Activated naive CD8-positive, alpha-beta T cell treated with anti-CD3 and anti-CD28 coated beads, Interleukin-2, amount 50 U/mL, for 24 hours (primary cell): ENCODE data around the gene GNG11.
A peak's percentile ranks its signal among the peaks of the same experiment; 100 is the strongest.

Source experiments
- ATAC-seq: fragments of 150-1000 bp; cut with Tn5 transposase; one replicate; pipeline ENCODE4 v1.10.0; 2021
- DNase-seq: peaks from one replicate; pipeline ENCODE4 v3.0.0; 2021
- H3K27ac Mint-ChIP-seq: one replicate; pipeline ENCODE4 v1.8.0; 2021; ENCODE audit warnings: mild to moderate bottlenecking, mixed read lengths
- H3K27me3 Mint-ChIP-seq: one replicate; pipeline ENCODE4 v1.8.0; 2021; ENCODE audit warnings: mixed read lengths
- H3K36me3 Mint-ChIP-seq: one replicate; pipeline ENCODE4 v1.8.0; 2021; ENCODE audit warnings: low read depth, mixed read lengths
- H3K4me1 Mint-ChIP-seq: one replicate; pipeline ENCODE4 v1.8.0; 2021; ENCODE audit warnings: mixed read lengths
- H3K4me3 Mint-ChIP-seq: one replicate; pipeline ENCODE4 v1.8.0; 2021; ENCODE audit warnings: mild to moderate bottlenecking, moderate library complexity, mixed read lengths
- H3K9me3 Mint-ChIP-seq: one replicate; pipeline ENCODE4 v1.8.0; 2021; ENCODE audit warnings: mixed read lengths

GNG11 gene

GRCh38 chr7:93921607-93922566, at the start of gene GNG11:
GNG11 (plus strand) TSS chr7:93921735; CDS start chr7:93922138, 403 bp downstream.
- Mint-ChIP-seq H3K27ac (no peak within 1 kb of the TSS), H3K27me3 (peaks cover 43% of the 10 kb centered on the region), H3K9me3 (no peaks in the 10 kb centered on the region), H3K4me3 (peak within 1 kb of the TSS; percentile 59), H3K4me1 (peaks cover 4% of the 10 kb centered on the region), H3K36me3 (no peaks in the 10 kb centered on the region)
- ATAC-seq = peak; percentile 86
- peak; percentile 49 for DNase-seq

GRCh38 chr7:93873998-93874574, 47.4 kb upstream of the GNG11 start:
- Mint-ChIP-seq H3K36me3 (no peaks in the 10 kb centered on the region), H3K4me3 (no peak overlapping the region), H3K9me3 (peaks cover 4% of the 10 kb centered on the region), H3K27ac (no peak overlapping the region), H3K4me1 (no peaks in the 10 kb centered on the region), H3K27me3 (peaks cover 2% of the 10 kb centered on the region)
- DNase-seq = no peak
- ATAC-seq = no peak

- no peak overlapping the region for H3K27ac Mint-ChIP-seq
- H3K4me1 Mint-ChIP-seq = no peaks in the 10 kb centered on the region
- no peak for DNase-seq
- H3K9me3 Mint-ChIP-seq = peaks cover 9% of the 10 kb centered on the region
- no peak overlapping the region for H3K4me3 Mint-ChIP-seq
- no peaks in the 10 kb centered on the region for H3K36me3 Mint-ChIP-seq
- no peaks in the 10 kb centered on the region for H3K27me3 Mint-ChIP-seq
- ATAC-seq = no peak
These were observed 43.8 kb upstream of the GNG11 start for GRCh38 chr7:93877742-93878141.

- Mint-ChIP-seq H3K36me3 (no peaks in the 10 kb centered on the region), H3K4me3 (no peak overlapping the region), H3K9me3 (peaks cover 7% of the 10 kb centered on the region), H3K27ac (no peak overlapping the region), H3K4me1 (no peaks in the 10 kb centered on the region), H3K27me3 (no peaks in the 10 kb centered on the region)
- DNase-seq (no peak), ATAC-seq (no peak)
These were observed 42.2 kb upstream of the GNG11 start for GRCh38 chr7:93879356-93879755.

GRCh38 chr7:93882468-93882867, 39.1 kb upstream of the GNG11 start:
- Mint-ChIP-seq H3K27me3 (peaks cover 5% of the 10 kb centered on the region), H3K36me3 (no peaks in the 10 kb centered on the region), H3K4me1 (no peaks in the 10 kb centered on the region), H3K9me3 (peaks cover 7% of the 10 kb centered on the region), H3K4me3 (no peak overlapping the region), H3K27ac (no peak overlapping the region)
- ATAC-seq = no peak
- DNase-seq = no peak

GRCh38 chr7:93883078-93883916, 38.2 kb upstream of the GNG11 start:
- Mint-ChIP-seq H3K4me3 (no peak overlapping the region), H3K9me3 (peaks cover 7% of the 10 kb centered on the region), H3K27me3 (peaks cover 13% of the 10 kb centered on the region), H3K36me3 (no peaks in the 10 kb centered on the region), H3K27ac (no peak overlapping the region), H3K4me1 (no peaks in the 10 kb centered on the region)
- ATAC-seq (no peak), DNase-seq (no peak)

GRCh38 chr7:93883917-93884345, 37.6 kb upstream of the GNG11 start:
- DNase-seq (no peak), ATAC-seq (no peak)
- Mint-ChIP-seq H3K4me3 (no peak overlapping the region), H3K36me3 (no peaks in the 10 kb centered on the region), H3K27me3 (peaks cover 18% of the 10 kb centered on the region), H3K27ac (no peak overlapping the region), H3K9me3 (peaks cover 7% of the 10 kb centered on the region), H3K4me1 (no peaks in the 10 kb centered on the region)

- DNase-seq (no peak), ATAC-seq (no peak)
- no peak overlapping the region for H3K27ac Mint-ChIP-seq
- peaks cover 4% of the 10 kb centered on the region for H3K9me3 Mint-ChIP-seq
- no peak overlapping the region for H3K4me3 Mint-ChIP-seq
- H3K36me3 Mint-ChIP-seq = no peaks in the 10 kb centered on the region
- peaks cover 23% of the 10 kb centered on the region for H3K27me3 Mint-ChIP-seq
- peaks cover under 1% of the 10 kb centered on the region for H3K4me1 Mint-ChIP-seq
These were observed 37.0 kb upstream of the GNG11 start for GRCh38 chr7:93884541-93884940.

- H3K27me3 Mint-ChIP-seq = peaks cover 54% of the 10 kb centered on the region
These were observed 32.3 kb upstream of the GNG11 start for GRCh38 chr7:93889261-93889660.

GRCh38 chr7:93890041-93890463, 31.5 kb upstream of the GNG11 start:
- H3K27me3 Mint-ChIP-seq = peaks cover 54% of the 10 kb centered on the region
- DNase-seq (no peak), ATAC-seq (peak; percentile 10)
- peaks cover 14% of the 10 kb centered on the region for H3K4me1 Mint-ChIP-seq
- H3K9me3 Mint-ChIP-seq = no peaks in the 10 kb centered on the region
- peak overlapping the region; percentile 69 for H3K4me3 Mint-ChIP-seq
- no peaks in the 10 kb centered on the region for H3K36me3 Mint-ChIP-seq
- H3K27ac Mint-ChIP-seq = no peak overlapping the region

More at GRCh38 chr7:93889261-93889660, 32.3 kb upstream of the GNG11 start:
- ATAC-seq (no peak), DNase-seq (no peak)
- Mint-ChIP-seq H3K4me1 (peaks cover 14% of the 10 kb centered on the region), H3K4me3 (no peak overlapping the region), H3K27ac (no peak overlapping the region), H3K9me3 (no peaks in the 10 kb centered on the region), H3K36me3 (no peaks in the 10 kb centered on the region)

GRCh38 chr7:93890464-93891068, 31.0 kb upstream of the GNG11 start, which contains the start of gene TFPI2:
TFPI2 (minus strand) TSS chr7:93890753; CDS start chr7:93890678, 75 bp downstream.
- peak within 1 kb of the TSS; percentile 69 for H3K4me3 Mint-ChIP-seq
- ATAC-seq = peak; percentile 66
- DNase-seq = peak; percentile 39
- H3K27me3 Mint-ChIP-seq = peaks cover 54% of the 10 kb centered on the region
- no peaks in the 10 kb centered on the region for H3K9me3 Mint-ChIP-seq
- no peak within 1 kb of the TSS for H3K27ac Mint-ChIP-seq
- no peaks in the 10 kb centered on the region for H3K36me3 Mint-ChIP-seq
- H3K4me1 Mint-ChIP-seq = peaks cover 14% of the 10 kb centered on the region

GRCh38 chr7:93894426-93894825, 27.1 kb upstream of the GNG11 start:
- H3K27ac Mint-ChIP-seq = no peak overlapping the region
- no peak overlapping the region for H3K4me3 Mint-ChIP-seq
- H3K36me3 Mint-ChIP-seq = no peaks in the 10 kb centered on the region
- no peak for ATAC-seq
- H3K9me3 Mint-ChIP-seq = no peaks in the 10 kb centered on the region
- H3K4me1 Mint-ChIP-seq = peaks cover 14% of the 10 kb centered on the region
- H3K27me3 Mint-ChIP-seq = peaks cover 43% of the 10 kb centered on the region
- no peak for DNase-seq

GRCh38 chr7:93894966-93895640, 26.4 kb upstream of the GNG11 start:
- H3K9me3 Mint-ChIP-seq = no peaks in the 10 kb centered on the region
- H3K4me3 Mint-ChIP-seq = no peak overlapping the region
- H3K36me3 Mint-ChIP-seq = no peaks in the 10 kb centered on the region
- H3K27ac Mint-ChIP-seq = no peak overlapping the region
- DNase-seq = no peak
- peaks cover 8% of the 10 kb centered on the region for H3K4me1 Mint-ChIP-seq
- ATAC-seq = no peak
- H3K27me3 Mint-ChIP-seq = peaks cover 42% of the 10 kb centered on the region
